Endothelial cell of umbilical vein (primary cell): ENCODE measurements around the gene OCA2. TPM values are rescaled to one million over a fixed set of nuclear protein-coding genes. Genes with fewer than 3 reads are reported as not detected.

ENCODE experiments used
- BruUV-seq: library from RNA; stranded (reverse); fragments of 400-500 nt; replicated peaks from 2 replicates; lab custom pipeline; 2021; lab: Mats Ljungman, UMichigan
- CTCF ChIA-PET: fragments of 300-600, 350-600 bp; sonication (Branson Sonifier 250); formaldehyde crosslinking; loops from one replicate; lab custom pipeline; 2021; ENCODE audit warnings: antibody characterized with exemption, inconsistent platforms; lab: Charles Lee
- POLR2A ChIA-PET: fragments of 300-600, 350-600 bp; sonication (Branson Sonifier 250); formaldehyde crosslinking; loops from one replicate; lab custom pipeline; 2021; ENCODE audit warnings: antibody characterized with exemption, inconsistent platforms; lab: Charles Lee
- DNase-seq: peaks from one replicate; pipeline ENCODE4 v3.0.0-alpha.2; 2011; ENCODE audit warnings: low read depth, low spot score
- FAIRE-seq: peaks from 2 replicates; lab custom pipeline; 2011; peaks lifted over from hg19 to GRCh38; lab: Jason Lieb, UNC
- H2AFZ ChIP-seq: 2 replicates; pipeline ENCODE4 v1.6.0; 2012; ENCODE audit warnings: low read depth, low read length, control low read depth, inconsistent platforms
- H3K27ac ChIP-seq: 2 replicates; pipeline ENCODE4 v1.5.1; 2011; ENCODE audit warnings: low read depth, mild to moderate bottlenecking, control low read depth, low read length, moderate library complexity; ENCODE audit not compliant: insufficient read depth
- H3K27me3 ChIP-seq, 2 experiments: 2 replicates each; pipeline versions ENCODE4 v1.6.0 to v1.6.1; 2011; ENCODE audit warnings: low read length in 2 of 2, mixed read lengths in 1 of 2; ENCODE audit not compliant: control insufficient read depth in 2 of 2, insufficient read depth in 2 of 2
- H3K36me3 ChIP-seq, 2 experiments: 2 replicates in 1 of 2; 3 replicates in 1 of 2; pipeline ENCODE4 v1.5.1; 2011; ENCODE audit warnings: low read length in 2 of 2, mild to moderate bottlenecking in 1 of 2, moderate library complexity in 1 of 2; ENCODE audit not compliant: control insufficient read depth in 2 of 2, insufficient read depth in 2 of 2; ENCODE audit errors: extremely low read depth in 1 of 2
- H3K4me1 ChIP-seq: 3 replicates; pipeline ENCODE4 v1.5.1; 2011; ENCODE audit warnings: mild to moderate bottlenecking, low read length; ENCODE audit not compliant: control insufficient read depth, insufficient read depth; ENCODE audit errors: extremely low read depth
- H3K4me2 ChIP-seq: 2 replicates; pipeline ENCODE4 v1.6.1; 2011; ENCODE audit warnings: low read length, control low read depth, mixed read lengths; ENCODE audit not compliant: insufficient read depth
- H3K4me3 ChIP-seq, 3 experiments: fragments of 200-600 bp in 1 of 3; sonication (generic), shearing (Covaris generic) in 1 of 3; replicated peaks in 1 of 3; 2 replicates each; pipeline ENCODE4 v1.5.1; 2011 to 2016; ENCODE audit warnings: control low read depth in 3 of 3, low read length in 3 of 3, mild to moderate bottlenecking in 2 of 3, inconsistent platforms in 1 of 3, low read depth in 1 of 3, moderate library complexity in 1 of 3; ENCODE audit not compliant: insufficient read depth in 1 of 3
- H3K79me2 ChIP-seq: 2 replicates; pipeline ENCODE4 v1.6.0; 2012; ENCODE audit warnings: low read length, inconsistent platforms; ENCODE audit not compliant: control insufficient read depth, insufficient read depth
- H3K9ac ChIP-seq: replicated peaks from 2 replicates; pipeline ENCODE3; 2011; ENCODE audit warnings: low read length, control low read depth; ENCODE audit not compliant: insufficient read depth; ENCODE audit errors: extremely low read depth
- H3K9me1 ChIP-seq: replicated peaks from 3 replicates; pipeline ENCODE4 v1.6.0; 2011; ENCODE audit warnings: mild to moderate bottlenecking, low read length; ENCODE audit not compliant: control insufficient read depth, insufficient read depth; ENCODE audit errors: extremely low read depth
- H3K9me3 ChIP-seq: replicated peaks from 2 replicates; pipeline ENCODE4 v1.5.1; 2012; ENCODE audit warnings: low read length, inconsistent platforms; ENCODE audit not compliant: control insufficient read depth, insufficient read depth
- H4K20me1 ChIP-seq: replicated peaks from 2 replicates; pipeline ENCODE3; 2011; ENCODE audit warnings: mild to moderate bottlenecking, low read length; ENCODE audit not compliant: control insufficient read depth, insufficient read depth; ENCODE audit errors: extremely low read depth
- CTCF ChIP-seq, 2 donors: IDR thresholded peaks; 1 replicate in 1 of 2; 2 replicates in 1 of 2; pipeline ENCODE4 v1.5.1; 2011; ENCODE audit warnings: low read length in 2 of 2, mild to moderate bottlenecking in 2 of 2, moderate library complexity in 2 of 2, control low read depth in 1 of 2, inconsistent platforms in 1 of 2, low read depth in 1 of 2; ENCODE audit not compliant: insufficient read depth in 1 of 2; ENCODE audit errors: extremely low read depth in 1 of 2
- GATA2 ChIP-seq: IDR thresholded peaks from 2 replicates; pipeline ENCODE4 v1.7.0; 2011; ENCODE audit warnings: low read depth, mild to moderate bottlenecking, moderate library complexity, mixed read lengths, low read length; ENCODE audit not compliant: insufficient read length, insufficient read depth
- JUN ChIP-seq: IDR thresholded peaks from 2 replicates; pipeline ENCODE4 v1.6.1; 2011; ENCODE audit warnings: borderline replicate concordance, low read depth; ENCODE audit not compliant: insufficient read length, insufficient read depth
- MYC ChIP-seq: IDR thresholded peaks from one replicate; pipeline ENCODE4 v1.6.1; 2011; ENCODE audit warnings: mild to moderate bottlenecking, low read depth, low read length
- POLR2AphosphoS5 ChIP-seq: IDR thresholded peaks from 2 replicates; pipeline ENCODE4 v1.6.1; 2012; ENCODE audit warnings: low read depth, mild to moderate bottlenecking, control low read depth, low read length, moderate library complexity; ENCODE audit not compliant: insufficient read depth
- dilution Hi-C: fragments of 300-500 bp; cut with MboI; formaldehyde crosslinking; loops from one replicate; pipeline ENCODE4 v1.15.0; 2019; ENCODE audit warnings: low sequenced_read_pairs; ENCODE audit not compliant: extremely low pct_ligation_motif_present
- intact Hi-C: fragments of 100-400 bp; cut with micrococcal nuclease; formaldehyde crosslinking; loops from one replicate; pipeline ENCODE4 v1.10.0; 2022
- polyA plus RNA-seq, 4 experiments: library from polyadenylated mRNA; depleted of rRNA in 3 of 4; stranded (reverse) in 3 of 4; unstranded in 1 of 4; fragments of >200 nt; gene quantifications; 2 replicates each; pipeline versions ENCODE4 v1.2.1 to v1.2.3, GENCODE V29; 2011 to 2012; ENCODE audit warnings: missing spikeins in 1 of 4
- total RNA-seq: library from RNA; stranded (reverse); gene quantifications from 2 replicates; pipeline ENCODE4 v1.2.3, GENCODE V29; 2021

OCA2 gene
- total and polyA plus RNA-seq, 2 donors (not counting 3 experiments of a cell fraction or from before 2014, with no cell fraction given) = not detected

- no peak overlapping the region for H3K9ac ChIP-seq
- CTCF ChIA-PET = no interaction called here
- no peak overlapping the region for H3K4me3 ChIP-seq
- H3K27me3 ChIP-seq = no peaks in the 10 kb centered on the region
- DNase-seq (no peak), FAIRE-seq (no peak)
- no peaks in the 10 kb centered on the region for H3K36me3 ChIP-seq
- dilution Hi-C loops = no loop called here
- peaks cover 12% of the 10 kb centered on the region for H3K9me3 ChIP-seq
- no peaks in the 10 kb centered on the region for H3K9me1 ChIP-seq
- intact Hi-C loops = no loop called here
- no peak overlapping the region for H2AFZ ChIP-seq
- H3K79me2 ChIP-seq = no peaks in the 10 kb centered on the region
- no TSS peak for BruUV-seq
- no peak overlapping the region for H3K27ac ChIP-seq
- POLR2A ChIA-PET = no interaction called here
- no peaks in the 10 kb centered on the region for H4K20me1 ChIP-seq
- H3K4me1 ChIP-seq = no peaks in the 10 kb centered on the region
- no peak overlapping the region for H3K4me2 ChIP-seq
- TF ChIP-seq POLR2AphosphoS5 (no peak), JUN (no peak)
Observed at GRCh38 chr15:27865323-27865922, 233.7 kb downstream of the OCA2 start.

GRCh38 chr15:27864719-27865118 is 234.4 kb downstream of the OCA2 start:
- Histone ChIP-seq H3K4me1 (no peaks in the 10 kb centered on the region), H3K9me3 (peaks cover 12% of the 10 kb centered on the region), H3K79me2 (no peaks in the 10 kb centered on the region), H3K4me3 (no peak overlapping the region), H3K9ac (no peak overlapping the region), H3K27ac (no peak overlapping the region), H3K4me2 (no peak overlapping the region), H2AFZ (no peak overlapping the region), H3K27me3 (no peaks in the 10 kb centered on the region), H3K36me3 (no peaks in the 10 kb centered on the region), H3K9me1 (no peaks in the 10 kb centered on the region), H4K20me1 (no peaks in the 10 kb centered on the region)
- TF ChIP-seq JUN (no peak), MYC (no peak), CTCF (IDR thresholded peaks at IDR 0.05; ENCODE audit: extremely low read depth in 1 of 2, insufficient read depth in 1 of 2, low read depth in 1 of 2, low read length in 2 of 2) (no peak), GATA2 (no peak)
- intact Hi-C loops = no loop called here
- CTCF ChIA-PET = no interaction called here
- BruUV-seq = no TSS peak
- dilution Hi-C loops = no loop called here
- no peak for FAIRE-seq
- no peak for DNase-seq
- POLR2A ChIA-PET = no interaction called here
